Activated naive CD8-positive, alpha-beta T cell treated with anti-CD3 and anti-CD28 coated beads for 36 hours (primary cell): ENCODE measurements around the gene RBM34. TPM values are rescaled to one million over a fixed set of nuclear protein-coding genes. Genes with fewer than 3 reads are reported as not detected.
"Not testable (repeated sequence)": the region's sequence is repeated elsewhere in the genome, so short reads cannot be mapped to it uniquely, and the experiment has no call there.

ENCODE experiments used
- DNase-seq: peaks from one replicate; pipeline ENCODE4 v3.0.0; 2021
- H3K27ac Mint-ChIP-seq: one replicate; pipeline ENCODE4 v1.8.0; 2022; ENCODE audit warnings: mild to moderate bottlenecking, moderate library complexity, mixed read lengths
- H3K27me3 Mint-ChIP-seq: one replicate; pipeline ENCODE4 v1.8.0; 2022; ENCODE audit warnings: mild to moderate bottlenecking, mixed read lengths
- H3K36me3 Mint-ChIP-seq: one replicate; pipeline ENCODE4 v1.8.0; 2021; ENCODE audit warnings: mild to moderate bottlenecking, mixed read lengths
- H3K4me1 Mint-ChIP-seq: one replicate; pipeline ENCODE4 v1.8.0; 2021; ENCODE audit warnings: mixed read lengths
- H3K4me3 Mint-ChIP-seq: one replicate; pipeline ENCODE4 v1.8.0; 2022; ENCODE audit warnings: mild to moderate bottlenecking, moderate library complexity, mixed read lengths
- H3K9me3 Mint-ChIP-seq: one replicate; pipeline ENCODE4 v1.8.0; 2022; ENCODE audit warnings: mixed read lengths
- total RNA-seq, 2 experiments: library from RNA; stranded (reverse); gene quantifications; one replicate each; pipeline ENCODE4 v1.2.3, GENCODE V29; 2021

Gene RBM34, protein sequence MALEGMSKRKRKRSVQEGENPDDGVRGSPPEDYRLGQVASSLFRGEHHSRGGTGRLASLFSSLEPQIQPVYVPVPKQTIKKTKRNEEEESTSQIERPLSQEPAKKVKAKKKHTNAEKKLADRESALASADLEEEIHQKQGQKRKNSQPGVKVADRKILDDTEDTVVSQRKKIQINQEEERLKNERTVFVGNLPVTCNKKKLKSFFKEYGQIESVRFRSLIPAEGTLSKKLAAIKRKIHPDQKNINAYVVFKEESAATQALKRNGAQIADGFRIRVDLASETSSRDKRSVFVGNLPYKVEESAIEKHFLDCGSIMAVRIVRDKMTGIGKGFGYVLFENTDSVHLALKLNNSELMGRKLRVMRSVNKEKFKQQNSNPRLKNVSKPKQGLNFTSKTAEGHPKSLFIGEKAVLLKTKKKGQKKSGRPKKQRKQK
- 100 to 1,000 TPM; 143 to 156 TPM for total RNA-seq

- H3K36me3 Mint-ChIP-seq: peaks cover 23% of the 10 kb centered on the region
- peak; percentile 95 for DNase-seq
- H3K4me1 Mint-ChIP-seq: peaks cover 10% of the 10 kb centered on the region
- no peaks in the 10 kb centered on the region for H3K27me3 Mint-ChIP-seq
- H3K4me3 Mint-ChIP-seq: peak within 1 kb of the TSS; percentile 99
- peaks cover 3% of the 10 kb centered on the region for H3K9me3 Mint-ChIP-seq
- H3K27ac Mint-ChIP-seq: peak within 1 kb of the TSS; percentile 99
Observed at GRCh38 chr1:235160957-235161684, at the start of gene RBM34. Gene RBM34, minus strand, starts transcription at chr1:235161250. Its CDS starts 24 bp downstream, at chr1:235161226.

GRCh38 chr1:235207209-235207565 is 46.1 kb upstream of the RBM34 start:
- peaks cover 21% of the 10 kb centered on the region for H3K4me1 Mint-ChIP-seq
- peak overlapping the region; percentile 19 for H3K4me3 Mint-ChIP-seq
- H3K27ac Mint-ChIP-seq: peak overlapping the region; percentile 84
- no peaks in the 10 kb centered on the region for H3K27me3 Mint-ChIP-seq
- H3K36me3 Mint-ChIP-seq: peaks cover 14% of the 10 kb centered on the region
- H3K9me3 Mint-ChIP-seq: no peaks in the 10 kb centered on the region
- peak; percentile 33 for DNase-seq

DNA sequence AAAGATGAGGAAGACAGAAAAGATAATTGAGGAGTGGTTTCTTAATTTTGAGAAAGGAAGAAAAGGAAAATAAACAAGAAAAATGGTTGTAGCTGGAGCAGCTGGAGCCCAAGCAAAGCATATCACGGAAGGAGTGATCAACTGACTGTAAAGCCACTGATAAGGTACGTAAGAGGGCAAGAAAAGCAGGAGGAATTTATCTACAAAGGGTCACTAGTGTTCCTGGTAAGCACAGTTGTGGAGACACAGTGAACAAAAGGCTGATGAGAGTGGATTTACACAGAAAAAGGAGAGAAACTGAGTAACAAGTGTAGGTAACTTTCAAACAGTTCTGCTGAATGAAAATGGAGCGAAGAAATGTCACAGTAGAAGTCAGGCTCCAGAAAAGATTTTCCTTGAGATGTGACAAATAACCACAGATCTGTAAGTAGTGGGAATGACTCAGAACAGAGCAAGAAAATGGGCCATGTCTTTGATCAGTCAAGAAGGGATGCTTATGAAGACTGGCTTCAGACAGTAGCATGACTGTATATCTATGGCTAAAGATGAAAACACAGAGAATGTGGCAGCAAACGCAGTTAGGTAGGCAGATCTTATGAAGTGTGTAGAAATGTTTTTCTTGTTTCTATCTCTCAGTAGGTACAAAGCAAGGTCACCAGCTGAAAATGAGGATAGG is 45.6 kb upstream of the RBM34 start:
- no peak for DNase-seq
- Mint-ChIP-seq H3K4me1 (peaks cover 19% of the 10 kb centered on the region), H3K36me3 (peaks cover 11% of the 10 kb centered on the region), H3K27me3 (no peaks in the 10 kb centered on the region), H3K9me3 (no peaks in the 10 kb centered on the region), H3K4me3 (peak overlapping the region; percentile 19), H3K27ac (peak overlapping the region; percentile 84)

GRCh38 chr1:235205687-235206086 is 44.6 kb upstream of the RBM34 start:
- DNase-seq: no peak
- Mint-ChIP-seq H3K36me3 (peaks cover 8% of the 10 kb centered on the region), H3K4me1 (peaks cover 19% of the 10 kb centered on the region), H3K4me3 (no peak overlapping the region), H3K9me3 (no peaks in the 10 kb centered on the region), H3K27me3 (no peaks in the 10 kb centered on the region), H3K27ac (no peak overlapping the region)

GRCh38 chr1:235203428-235203827 is 42.4 kb upstream of the RBM34 start:
- no peak overlapping the region for H3K27ac Mint-ChIP-seq
- peaks cover 19% of the 10 kb centered on the region for H3K4me1 Mint-ChIP-seq
- DNase-seq: no peak
- no peaks in the 10 kb centered on the region for H3K27me3 Mint-ChIP-seq
- H3K4me3 Mint-ChIP-seq: no peak overlapping the region
- H3K9me3 Mint-ChIP-seq: no peaks in the 10 kb centered on the region
- H3K36me3 Mint-ChIP-seq: peaks cover 12% of the 10 kb centered on the region

DNA sequence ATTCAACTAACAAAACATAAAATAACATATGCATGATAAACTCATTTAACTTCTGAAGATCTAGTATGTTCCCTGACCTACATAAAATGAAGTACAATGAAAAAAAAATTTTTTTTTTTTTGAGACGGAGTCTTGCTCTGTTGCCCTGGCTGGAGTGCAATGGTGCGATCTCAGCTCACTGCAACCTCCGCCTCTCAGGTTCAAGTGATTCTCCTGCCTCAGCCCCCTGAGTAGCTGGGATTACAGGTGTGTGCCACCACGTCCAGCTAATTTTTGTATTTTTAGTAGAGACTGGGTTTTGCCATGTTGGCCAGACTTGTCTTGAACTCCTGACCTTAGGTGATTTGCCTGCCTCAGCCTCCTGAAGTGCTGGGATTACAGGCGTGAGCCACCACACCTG is 41.4 kb upstream of the RBM34 start:
- Mint-ChIP-seq H3K4me1 (peaks cover 17% of the 10 kb centered on the region), H3K36me3 (peaks cover 12% of the 10 kb centered on the region)
- not testable (repeated sequence) for H3K27ac Mint-ChIP-seq, DNase-seq, H3K27me3 Mint-ChIP-seq, H3K4me3 Mint-ChIP-seq, H3K9me3 Mint-ChIP-seq

DNA sequence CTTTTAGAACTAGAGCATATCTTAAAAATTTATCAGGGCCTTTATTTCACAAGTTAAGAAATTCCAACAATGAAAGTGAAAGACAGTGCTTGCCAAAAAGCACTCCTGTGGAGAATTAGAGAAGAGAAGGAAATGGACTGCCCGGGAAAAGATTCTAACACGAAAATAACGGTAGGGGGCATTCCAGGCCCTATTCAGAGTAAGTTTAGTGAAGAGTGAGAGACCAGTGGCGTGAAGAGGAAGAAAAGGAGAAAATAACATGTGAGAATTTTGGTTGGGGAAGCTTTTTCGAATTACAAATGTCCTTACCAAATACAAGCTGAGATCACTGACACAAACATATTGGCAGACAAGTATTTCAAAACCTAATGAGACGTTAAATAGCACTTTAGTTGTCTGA is 38.4 kb upstream of the RBM34 start:
- peaks cover 8% of the 10 kb centered on the region for H3K36me3 Mint-ChIP-seq
- H3K9me3 Mint-ChIP-seq: no peaks in the 10 kb centered on the region
- no peak for DNase-seq
- H3K4me3 Mint-ChIP-seq: no peak overlapping the region
- H3K27me3 Mint-ChIP-seq: no peaks in the 10 kb centered on the region
- H3K27ac Mint-ChIP-seq: no peak overlapping the region
- no peaks in the 10 kb centered on the region for H3K4me1 Mint-ChIP-seq

- DNase-seq: no peak
- peaks cover 11% of the 10 kb centered on the region for H3K36me3 Mint-ChIP-seq
- H3K4me1 Mint-ChIP-seq: peaks cover 10% of the 10 kb centered on the region
- H3K27me3 Mint-ChIP-seq: no peaks in the 10 kb centered on the region
- no peak overlapping the region for H3K27ac Mint-ChIP-seq
- no peaks in the 10 kb centered on the region for H3K9me3 Mint-ChIP-seq
- no peak overlapping the region for H3K4me3 Mint-ChIP-seq
Observed at GRCh38 chr1:235190431-235190830, 29.4 kb upstream of the RBM34 start.

DNA sequence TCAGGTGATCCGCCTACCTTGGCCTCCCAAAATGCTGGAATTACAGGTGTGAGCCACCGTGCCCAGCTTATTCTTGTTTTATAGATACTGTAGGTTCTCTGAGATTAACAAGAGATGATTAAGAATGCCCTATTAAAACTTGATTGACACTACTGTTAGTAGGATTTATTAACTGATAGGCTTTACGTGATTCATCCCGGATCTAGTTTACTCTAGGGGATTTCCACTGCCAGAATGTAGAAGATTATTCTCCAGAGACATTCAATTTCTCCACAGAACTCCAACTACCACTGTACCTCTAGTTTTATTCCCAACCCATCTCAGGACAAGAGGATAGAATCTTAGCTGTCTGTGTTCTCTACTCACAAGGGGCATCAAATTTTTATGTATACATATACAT is 26.3 kb upstream of the RBM34 start:
- H3K4me3 Mint-ChIP-seq: no peak overlapping the region
- H3K4me1 Mint-ChIP-seq: peaks cover 9% of the 10 kb centered on the region
- no peak overlapping the region for H3K27ac Mint-ChIP-seq
- no peaks in the 10 kb centered on the region for H3K27me3 Mint-ChIP-seq
- H3K9me3 Mint-ChIP-seq: no peaks in the 10 kb centered on the region
- H3K36me3 Mint-ChIP-seq: peaks cover 11% of the 10 kb centered on the region
- DNase-seq: no peak

- Mint-ChIP-seq H3K4me1 (peaks cover 13% of the 10 kb centered on the region), H3K27ac (peak overlapping the region; percentile 47), H3K4me3 (no peak overlapping the region), H3K27me3 (no peaks in the 10 kb centered on the region), H3K9me3 (no peaks in the 10 kb centered on the region), H3K36me3 (peaks cover 13% of the 10 kb centered on the region)
- no peak for DNase-seq
Observed at GRCh38 chr1:235181561-235182245, 20.7 kb upstream of the RBM34 start.

GRCh38 chr1:235180916-235181460 is 19.9 kb upstream of the RBM34 start:
- Mint-ChIP-seq H3K4me1 (peaks cover 13% of the 10 kb centered on the region), H3K27me3 (no peaks in the 10 kb centered on the region), H3K9me3 (no peaks in the 10 kb centered on the region), H3K27ac (peak overlapping the region; percentile 47), H3K4me3 (no peak overlapping the region), H3K36me3 (peaks cover 13% of the 10 kb centered on the region)
- DNase-seq: no peak

DNA sequence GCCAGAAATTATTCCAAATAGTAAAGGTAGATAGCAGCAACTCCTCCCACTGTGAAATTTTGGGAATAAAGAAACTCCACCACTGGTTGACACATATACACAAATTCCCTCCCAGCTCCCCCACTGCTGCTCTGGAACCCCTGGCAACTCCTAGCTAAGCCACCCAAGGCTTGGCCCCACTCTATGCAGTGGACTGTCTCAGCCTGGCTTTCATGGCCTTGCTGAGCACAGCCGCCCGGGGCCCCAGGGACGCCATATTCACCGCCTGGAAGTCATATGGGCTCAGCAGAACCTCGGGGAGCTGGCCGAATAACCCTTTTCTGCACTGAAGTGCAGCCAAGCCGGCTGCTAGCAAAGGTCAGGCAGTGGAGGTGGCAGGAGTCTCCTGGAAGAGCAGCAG is 15.4 kb upstream of the RBM34 start:
- no peak overlapping the region for H3K4me3 Mint-ChIP-seq
- H3K36me3 Mint-ChIP-seq: peaks cover 17% of the 10 kb centered on the region
- peaks cover 3% of the 10 kb centered on the region for H3K4me1 Mint-ChIP-seq
- no peaks in the 10 kb centered on the region for H3K27me3 Mint-ChIP-seq
- no peak overlapping the region for H3K27ac Mint-ChIP-seq
- no peak for DNase-seq
- H3K9me3 Mint-ChIP-seq: no peaks in the 10 kb centered on the region

DNA sequence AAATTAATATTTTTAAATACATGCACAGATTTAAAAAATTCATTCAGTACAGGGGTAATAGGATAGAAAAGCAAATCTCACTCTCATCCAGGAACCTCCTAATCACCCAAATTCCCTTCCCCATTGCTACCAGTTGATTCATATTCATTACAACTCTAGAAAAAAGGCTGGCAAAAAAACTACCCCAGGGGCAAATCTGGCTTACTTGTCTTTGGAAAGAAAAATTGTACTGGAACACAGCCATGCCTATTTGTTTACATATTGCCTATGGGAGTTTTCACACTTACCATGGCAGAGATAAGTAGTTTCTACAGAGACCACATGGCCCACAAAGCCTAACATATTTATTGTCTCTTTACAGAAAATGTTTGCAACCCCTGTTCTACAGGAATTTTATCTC is 8.9 kb upstream of the RBM34 start:
- DNase-seq: no peak
- no peak overlapping the region for H3K27ac Mint-ChIP-seq
- H3K36me3 Mint-ChIP-seq: peaks cover 17% of the 10 kb centered on the region
- H3K9me3 Mint-ChIP-seq: no peaks in the 10 kb centered on the region
- no peaks in the 10 kb centered on the region for H3K4me1 Mint-ChIP-seq
- H3K27me3 Mint-ChIP-seq: no peaks in the 10 kb centered on the region
- no peak overlapping the region for H3K4me3 Mint-ChIP-seq

DNA sequence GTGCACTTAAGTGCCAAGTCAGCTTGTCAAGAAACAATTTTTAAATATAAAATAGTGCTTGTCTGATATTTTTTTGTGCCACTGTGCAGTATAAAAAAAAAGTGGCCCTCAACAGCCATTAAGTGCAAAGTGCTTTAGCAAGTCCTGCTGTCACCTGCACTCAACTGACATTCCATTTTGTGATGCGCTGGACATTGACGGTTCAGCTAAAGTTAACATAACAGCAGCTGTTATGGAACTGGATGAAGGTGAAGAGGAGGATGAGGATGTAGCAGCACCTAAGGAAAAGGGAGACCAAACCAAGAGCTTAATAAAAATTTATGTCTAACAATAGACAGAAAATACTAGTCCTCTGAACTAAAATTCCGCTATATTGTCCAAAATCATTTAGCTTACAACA is 7.3 kb upstream of the RBM34 start:
- Mint-ChIP-seq H3K4me1 (no peaks in the 10 kb centered on the region), H3K27ac (no peak overlapping the region), H3K4me3 (no peak overlapping the region), H3K27me3 (no peaks in the 10 kb centered on the region), H3K9me3 (peaks cover 3% of the 10 kb centered on the region), H3K36me3 (peaks cover 15% of the 10 kb centered on the region)
- no peak for DNase-seq
